ENCODE results near the gene SPPL3.
"Not testable (repeated sequence)": the region's sequence is repeated elsewhere in the genome, so short reads cannot be mapped to it uniquely, and the experiment has no call there.

Gene SPPL3

GRCh38 chr12:120814203-120814902 lies 89.8 kb downstream of the SPPL3 start:
- no peak for DNase-seq

- no peak for DNase-seq
Measured at GRCh38 chr12:120813588-120814153, 90.5 kb downstream of the SPPL3 start.

GRCh38 chr12:120810021-120810420 lies 94.1 kb downstream of the SPPL3 start:
- DNase-seq = no peak

GRCh38 chr12:120804428-120804827 lies 99.7 kb downstream of the SPPL3 start:
- DNase-seq = no peak

- DNase-seq = no peak
Measured at GRCh38 chr12:120801146-120801545, 103.0 kb downstream of the SPPL3 start.

GRCh38 chr12:120800665-120801064 lies 103.5 kb downstream of the SPPL3 start:
- no peak for DNase-seq

GRCh38 chr12:120799243-120800045 lies 104.7 kb downstream of the SPPL3 start:
- DNase-seq = no peak

- no peak for DNase-seq
Measured at GRCh38 chr12:120798696-120799095, 105.5 kb downstream of the SPPL3 start.

GRCh38 chr12:120797677-120798642 lies 106.2 kb downstream of the SPPL3 start:
- no peak for DNase-seq

GRCh38 chr12:120795441-120796178 lies 108.5 kb downstream of the SPPL3 start:
- DNase-seq = no peak

- DNase-seq = no peak
Measured at GRCh38 chr12:120793357-120793756, 110.8 kb downstream of the SPPL3 start.

- not testable (repeated sequence) for DNase-seq
Measured at GRCh38 chr12:120792456-120792855, 111.7 kb downstream of the SPPL3 start.

GRCh38 chr12:120791669-120792176 lies 112.4 kb downstream of the SPPL3 start:
- no peak for DNase-seq

- DNase-seq = no peak
Measured at GRCh38 chr12:120790114-120790513, 114.0 kb downstream of the SPPL3 start.

- no peak for DNase-seq
Measured at GRCh38 chr12:120787889-120788288, 116.3 kb downstream of the SPPL3 start.

- no peak for DNase-seq
Measured at GRCh38 chr12:120784804-120785203, 119.4 kb downstream of the SPPL3 start.

GRCh38 chr12:120783197-120783596 lies 121.0 kb downstream of the SPPL3 start:
- DNase-seq = no peak

- DNase-seq = no peak
Measured at GRCh38 chr12:120775862-120776552, 128.2 kb downstream of the SPPL3 start.

GRCh38 chr12:120774169-120774916 lies 129.8 kb downstream of the SPPL3 start:
- DNase-seq = no peak

GRCh38 chr12:120771097-120771496 lies 133.1 kb downstream of the SPPL3 start:
- DNase-seq = no peak

All from DMS153 (cell line).